IgD-negative memory B cell (primary cell): Measurements from ENCODE around the gene KIF6. TPM values are rescaled to one million over a fixed set of nuclear protein-coding genes. Genes with fewer than 3 reads are reported as not detected.

Experiments
- H3K27ac Mint-ChIP-seq, 3 donors: one replicate each; pipeline ENCODE4 v1.8.0; 2020 to 2022; ENCODE audit warnings: mild to moderate bottlenecking in 3 of 3, mixed read lengths in 3 of 3, moderate library complexity in 1 of 3
- H3K27me3 Mint-ChIP-seq: one replicate; pipeline ENCODE4 v1.8.0; 2021; ENCODE audit warnings: mixed read lengths
- H3K36me3 Mint-ChIP-seq: one replicate; pipeline ENCODE4 v1.8.0; 2020; ENCODE audit warnings: mild to moderate bottlenecking, mixed read lengths
- H3K4me1 Mint-ChIP-seq, 3 donors: one replicate each; pipeline ENCODE4 v1.8.0; 2020 to 2022; ENCODE audit warnings: mixed read lengths in 3 of 3, mild to moderate bottlenecking in 1 of 3
- H3K4me3 Mint-ChIP-seq, 4 donors: one replicate each; pipeline ENCODE4 v1.8.0; 2020 to 2022; ENCODE audit warnings: mild to moderate bottlenecking in 4 of 4, mixed read lengths in 4 of 4, moderate library complexity in 3 of 4
- H3K9me3 Mint-ChIP-seq, 3 donors: one replicate each; pipeline ENCODE4 v1.8.0; 2020 to 2021; ENCODE audit warnings: mixed read lengths in 3 of 3, mild to moderate bottlenecking in 1 of 3
- polyA plus RNA-seq: library from polyadenylated mRNA; unstranded; fragments of 300-500 nt; fragmentation: Illumina TruSeq; gene quantifications from one replicate; pipeline ENCODE4 v1.2.3, GENCODE V29; 2021

KIF6 gene
- polyA plus RNA-seq, 1 donor from 2014 or later = not detected

GRCh38 chr6:39610221-39610620 is 115.0 kb downstream of the KIF6 start:
- no peaks in the 10 kb centered on the region for H3K9me3 Mint-ChIP-seq
- no peaks in the 10 kb centered on the region for H3K36me3 Mint-ChIP-seq
- H3K4me3 Mint-ChIP-seq = no peak overlapping the region
- peaks cover 4% of the 10 kb centered on the region for H3K27me3 Mint-ChIP-seq
- peaks cover 0 to 5% (median 2%) of the 10 kb centered on the region in 3 donors for H3K4me1 Mint-ChIP-seq
- no peak overlapping the region for H3K27ac Mint-ChIP-seq

GRCh38 chr6:39608652-39609345 is 116.4 kb downstream of the KIF6 start:
- H3K9me3 Mint-ChIP-seq = no peaks in the 10 kb centered on the region
- no peak overlapping the region for H3K4me3 Mint-ChIP-seq
- H3K36me3 Mint-ChIP-seq = no peaks in the 10 kb centered on the region
- H3K4me1 Mint-ChIP-seq = peaks cover 0 to 5% (median 2%) of the 10 kb centered on the region in 3 donors
- no peak overlapping the region for H3K27ac Mint-ChIP-seq
- H3K27me3 Mint-ChIP-seq = peaks cover 4% of the 10 kb centered on the region

GRCh38 chr6:39602601-39603519 is 122.3 kb downstream of the KIF6 start:
- Mint-ChIP-seq H3K27me3 (peaks cover 9% of the 10 kb centered on the region), H3K27ac (no peak overlapping the region), H3K9me3 (no peaks in the 10 kb centered on the region), H3K4me1 (no peaks in the 10 kb centered on the region), H3K4me3 (no peak overlapping the region), H3K36me3 (no peaks in the 10 kb centered on the region)

- H3K27me3 Mint-ChIP-seq = peaks cover 8% of the 10 kb centered on the region
- H3K27ac Mint-ChIP-seq = no peak overlapping the region
- H3K9me3 Mint-ChIP-seq = peaks cover 0 to 2% (median 0%) of the 10 kb centered on the region in 3 donors
- no peaks in the 10 kb centered on the region for H3K4me1 Mint-ChIP-seq
- peaks cover 3% of the 10 kb centered on the region for H3K36me3 Mint-ChIP-seq
- H3K4me3 Mint-ChIP-seq = no peak overlapping the region
These were observed 125.2 kb downstream of the KIF6 start for GRCh38 chr6:39599973-39600372.

- Mint-ChIP-seq H3K9me3 (peaks cover 0 to 2% (median 0%) of the 10 kb centered on the region in 3 donors), H3K36me3 (peaks cover 3% of the 10 kb centered on the region), H3K4me1 (no peaks in the 10 kb centered on the region), H3K4me3 (no peak overlapping the region), H3K27ac (no peak overlapping the region), H3K27me3 (peaks cover 8% of the 10 kb centered on the region)
These were observed 125.9 kb downstream of the KIF6 start for GRCh38 chr6:39599341-39599740.

- peaks cover 15% of the 10 kb centered on the region for H3K27me3 Mint-ChIP-seq
- no peak overlapping the region for H3K4me3 Mint-ChIP-seq
- no peak overlapping the region for H3K27ac Mint-ChIP-seq
- peaks cover 3% of the 10 kb centered on the region for H3K36me3 Mint-ChIP-seq
- H3K9me3 Mint-ChIP-seq = peaks cover 0 to 2% (median 0%) of the 10 kb centered on the region in 3 donors
- H3K4me1 Mint-ChIP-seq = no peaks in the 10 kb centered on the region
These were observed 130.9 kb downstream of the KIF6 start for GRCh38 chr6:39594285-39594684.

- no peaks in the 10 kb centered on the region for H3K4me1 Mint-ChIP-seq
- H3K27me3 Mint-ChIP-seq = peaks cover 15% of the 10 kb centered on the region
- H3K27ac Mint-ChIP-seq = no peak overlapping the region
- peaks cover 3% of the 10 kb centered on the region for H3K36me3 Mint-ChIP-seq
- peaks cover 0 to 2% (median 0%) of the 10 kb centered on the region in 3 donors for H3K9me3 Mint-ChIP-seq
- H3K4me3 Mint-ChIP-seq = no peak overlapping the region
These were observed 131.6 kb downstream of the KIF6 start for GRCh38 chr6:39593646-39594045.

- H3K36me3 Mint-ChIP-seq = peaks cover 3% of the 10 kb centered on the region
- no peak overlapping the region for H3K4me3 Mint-ChIP-seq
- no peaks in the 10 kb centered on the region for H3K9me3 Mint-ChIP-seq
- H3K27me3 Mint-ChIP-seq = peaks cover 15% of the 10 kb centered on the region
- H3K4me1 Mint-ChIP-seq = no peaks in the 10 kb centered on the region
- no peak overlapping the region for H3K27ac Mint-ChIP-seq
These were observed 134.3 kb downstream of the KIF6 start for GRCh38 chr6:39590871-39591393.

- Mint-ChIP-seq H3K36me3 (no peaks in the 10 kb centered on the region), H3K27me3 (peaks cover 8% of the 10 kb centered on the region)
These were observed 138.1 kb downstream of the KIF6 start for GRCh38 chr6:39587080-39587479.

GRCh38 chr6:39585641-39586040 is 139.6 kb downstream of the KIF6 start:
- no peak overlapping the region for H3K4me3 Mint-ChIP-seq
- no peaks in the 10 kb centered on the region for H3K9me3 Mint-ChIP-seq
- no peaks in the 10 kb centered on the region for H3K36me3 Mint-ChIP-seq
- no peaks in the 10 kb centered on the region for H3K4me1 Mint-ChIP-seq
- no peak overlapping the region for H3K27ac Mint-ChIP-seq
- H3K27me3 Mint-ChIP-seq = peaks cover 5% of the 10 kb centered on the region

More at GRCh38 chr6:39587080-39587479, 138.1 kb downstream of the KIF6 start:
- Mint-ChIP-seq H3K9me3 (no peaks in the 10 kb centered on the region), H3K27ac (no peak overlapping the region), H3K4me1 (no peaks in the 10 kb centered on the region), H3K4me3 (no peak overlapping the region)

GRCh38 chr6:39577446-39578165 is 147.6 kb downstream of the KIF6 start:
- H3K9me3 Mint-ChIP-seq = peaks cover 0 to 3% (median 3%) of the 10 kb centered on the region in 3 donors
- H3K4me3 Mint-ChIP-seq = no peak overlapping the region
- peaks cover 16% of the 10 kb centered on the region for H3K27me3 Mint-ChIP-seq
- no peaks in the 10 kb centered on the region for H3K4me1 Mint-ChIP-seq
- H3K27ac Mint-ChIP-seq = no peak overlapping the region
- no peaks in the 10 kb centered on the region for H3K36me3 Mint-ChIP-seq

GRCh38 chr6:39576556-39577303 is 148.5 kb downstream of the KIF6 start:
- Mint-ChIP-seq H3K27me3 (peaks cover 16% of the 10 kb centered on the region), H3K4me3 (no peak overlapping the region), H3K36me3 (no peaks in the 10 kb centered on the region), H3K4me1 (no peaks in the 10 kb centered on the region), H3K27ac (no peak overlapping the region), H3K9me3 (peaks cover 0 to 3% (median 3%) of the 10 kb centered on the region in 3 donors)

GRCh38 chr6:39574991-39575390 is 150.2 kb downstream of the KIF6 start:
- Mint-ChIP-seq H3K9me3 (peaks cover 0 to 3% (median 3%) of the 10 kb centered on the region in 3 donors), H3K4me1 (no peaks in the 10 kb centered on the region), H3K27me3 (peaks cover 12% of the 10 kb centered on the region), H3K27ac (no peak overlapping the region), H3K36me3 (no peaks in the 10 kb centered on the region), H3K4me3 (peak overlapping the region in 1 of 4 donors; percentile 6)

- Mint-ChIP-seq H3K9me3 (peaks cover 0 to 2% (median 0%) of the 10 kb centered on the region in 3 donors), H3K4me3 (no peak overlapping the region), H3K4me1 (no peaks in the 10 kb centered on the region), H3K36me3 (no peaks in the 10 kb centered on the region), H3K27ac (no peak overlapping the region), H3K27me3 (peaks cover 14% of the 10 kb centered on the region)
These were observed 151.7 kb downstream of the KIF6 start for GRCh38 chr6:39573541-39573940.
